ENCODE results near the gene MLLT3. TPM values are rescaled to one million over a fixed set of nuclear protein-coding genes. Genes with fewer than 3 reads are reported as not detected.

Gene MLLT3
- total RNA-seq, 3 donors from 2014 or later (not counting 1 experiment from before 2014, with no cell fraction given), result 24.3 to 26.6 (median 25.2) TPM

- DNase-seq, result no peak
- ATAC-seq, result no peak
- intact Hi-C loops (cut with micrococcal nuclease), result no loop called here
- TF ChIP-seq CTCF (IDR thresholded peaks at IDR 0.05), result no peak
- H3K4me3 ChIP-seq (ENCODE audit: low read length), result no peak overlapping the region
- Mint-ChIP-seq H3K9me3 (no peaks in the 10 kb centered on the region), H3K27ac (no peak overlapping the region), H3K36me3 (no peaks in the 10 kb centered on the region), H3K4me1 (peaks cover 9 to 10% of the 10 kb centered on the region in 2 donors), H3K27me3 (ENCODE audit: low read depth in 2 of 2) (peaks cover 9 to 11% of the 10 kb centered on the region in 2 donors), H3K4me3 (no peak overlapping the region)
- H3K27me3 ChIP-seq (ENCODE audit: control insufficient read depth, insufficient read depth, low read length), result no peaks in the 10 kb centered on the region
- H3K27ac ChIP-seq (ENCODE audit: low read length), result no peak overlapping the region
- H3K9me3 ChIP-seq (ENCODE audit: control insufficient read depth, insufficient read depth, low read length), result no peaks in the 10 kb centered on the region
- WGBS (ENCODE audit: insufficient coverage), result no CpG with 5 or more reads among the region's 1 CpG
- H3K36me3 ChIP-seq (ENCODE audit: control insufficient read depth, insufficient read depth, low read length), result no peaks in the 10 kb centered on the region
- H3K4me1 ChIP-seq (ENCODE audit: control insufficient read depth, insufficient read depth, low read length), result peaks cover 10% of the 10 kb centered on the region
These were observed 19.7 kb upstream of the MLLT3 start for GRCh38 chr9:20642045-20642444.

- Mint-ChIP-seq H3K27ac (peak overlapping the region in 1 of 2 donors; percentile 33), H3K36me3 (no peaks in the 10 kb centered on the region)
These were observed 18.3 kb upstream of the MLLT3 start for GRCh38 chr9:20640331-20641187.

GRCh38 chr9:20636888-20637440, 14.7 kb upstream of the MLLT3 start:
- DNase-seq (no peak), ATAC-seq (no peak)
- Mint-ChIP-seq H3K4me3 (no peak overlapping the region), H3K9me3 (no peaks in the 10 kb centered on the region), H3K36me3 (no peaks in the 10 kb centered on the region), H3K27me3 (ENCODE audit: low read depth in 2 of 2) (peaks cover 9 to 22% of the 10 kb centered on the region in 2 donors), H3K27ac (no peak overlapping the region), H3K4me1 (peaks cover 9 to 10% of the 10 kb centered on the region in 2 donors)
- 93% methylated on average over 3 of the region's 3 CpGs for WGBS (ENCODE audit: insufficient coverage)
- TF ChIP-seq CTCF (IDR thresholded peaks at IDR 0.05), result no peak
- Histone ChIP-seq H3K36me3 (ENCODE audit: control insufficient read depth, insufficient read depth, low read length) (no peaks in the 10 kb centered on the region), H3K9me3 (ENCODE audit: control insufficient read depth, insufficient read depth, low read length) (no peaks in the 10 kb centered on the region), H3K27ac (ENCODE audit: low read length) (no peak overlapping the region), H3K4me3 (ENCODE audit: low read length) (no peak overlapping the region), H3K4me1 (ENCODE audit: control insufficient read depth, insufficient read depth, low read length) (peaks cover 10% of the 10 kb centered on the region), H3K27me3 (ENCODE audit: control insufficient read depth, insufficient read depth, low read length) (peaks cover 4% of the 10 kb centered on the region)
- intact Hi-C loops (cut with micrococcal nuclease), result no loop called here

More at GRCh38 chr9:20640331-20641187, 18.3 kb upstream of the MLLT3 start:
- intact Hi-C loops (cut with micrococcal nuclease), result no loop called here
- Histone ChIP-seq H3K36me3 (ENCODE audit: control insufficient read depth, insufficient read depth, low read length) (no peaks in the 10 kb centered on the region), H3K4me1 (ENCODE audit: control insufficient read depth, insufficient read depth, low read length) (peaks cover 10% of the 10 kb centered on the region), H3K27ac (ENCODE audit: low read length) (no peak overlapping the region), H3K4me3 (ENCODE audit: low read length) (no peak overlapping the region), H3K9me3 (ENCODE audit: control insufficient read depth, insufficient read depth, low read length) (no peaks in the 10 kb centered on the region), H3K27me3 (ENCODE audit: control insufficient read depth, insufficient read depth, low read length) (no peaks in the 10 kb centered on the region)
- ATAC-seq, result peak in 2 of 3 donors; percentile 27 to 44
- DNase-seq, result peak; percentile 20 to 84
- TF ChIP-seq CTCF (IDR thresholded peaks at IDR 0.05), result no peak
- Mint-ChIP-seq H3K4me3 (no peak overlapping the region), H3K9me3 (no peaks in the 10 kb centered on the region), H3K27me3 (ENCODE audit: low read depth in 2 of 2) (peaks cover 0 to 9% of the 10 kb centered on the region in 2 donors), H3K4me1 (peaks cover 9 to 10% of the 10 kb centered on the region in 2 donors)
- WGBS (ENCODE audit: insufficient coverage), result 18% methylated on average over 7 of the region's 7 CpGs
